Left lobe of liver (tissue), 2 donors: ENCODE data around the gene PDZK1. TPM values are rescaled to one million over a fixed set of nuclear protein-coding genes. Genes with fewer than 3 reads are reported as not detected.
"Not testable (repeated sequence)": the region's sequence is repeated elsewhere in the genome, so short reads cannot be mapped to it uniquely, and the experiment has no call there.

Experiments used
- ATAC-seq: fragments of 200-7000 bp; cut with Tn5 transposase; one replicate; pipeline ENCODE4 v1.9.1; 2020; ENCODE audit warnings: mild to moderate bottlenecking, moderate library complexity
- DNase-seq: peaks from one replicate; pipeline ENCODE4 v3.0.0-alpha.2; 2020; ENCODE audit warnings: low spot score
- total RNA-seq: library from RNA; stranded (reverse); gene quantifications from one replicate; pipeline ENCODE4 v1.2.1, GENCODE V29; 2021
- donor health status: DM: no; HTN: no; CAD: no; lungs with moderate emphysema.
- donor health status: DM: no; HTN: yes; CAD: no.

PDZK1 gene
- 76.0 TPM for total RNA-seq

DNA sequence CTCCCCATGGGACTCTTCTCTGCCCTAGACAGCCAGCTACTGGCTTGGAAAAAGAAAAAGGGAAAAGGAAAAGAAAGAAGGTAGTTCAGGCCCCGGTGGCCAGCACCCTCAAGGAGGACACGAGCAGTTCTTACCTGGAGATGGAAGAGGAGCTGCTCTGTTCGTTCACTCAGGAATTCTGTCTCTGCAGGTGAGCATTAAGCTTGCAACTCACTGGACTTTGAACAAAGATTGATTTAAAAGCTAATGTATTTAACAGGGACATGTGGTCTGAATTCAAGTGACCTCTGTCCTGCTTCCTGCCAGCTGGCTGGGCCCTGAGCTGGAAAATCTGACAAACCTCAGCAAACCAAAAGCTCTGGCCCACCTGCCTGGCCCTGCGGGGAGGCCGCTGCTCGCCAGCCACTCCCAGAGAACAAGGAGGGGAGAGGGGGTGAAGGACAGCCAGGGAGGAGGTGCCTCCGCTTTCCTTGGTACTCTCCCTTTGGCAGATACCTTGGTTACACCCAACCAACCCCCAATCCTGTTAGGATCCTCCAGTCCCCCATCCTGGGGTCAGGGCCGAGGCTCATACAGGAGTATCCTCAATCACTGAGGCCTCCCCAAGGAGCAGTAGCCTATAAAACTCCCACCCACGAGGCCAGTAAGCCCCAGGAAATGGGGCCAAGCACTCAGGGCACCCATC, at the start of gene PDZK1:
TSS of gene PDZK1 (minus strand) at position 186 of the 685 bp plus-strand sequence. CDS start 19,347 bp downstream, outside the sequence.
- peak; percentile 92 for DNase-seq
- ATAC-seq: peak; percentile 83

GRCh38 chr1:145751491-145752037, 44.4 kb upstream of the PDZK1 start:
- DNase-seq (no peak), ATAC-seq (no peak)

- DNase-seq (no peak), ATAC-seq (no peak)
Measured at GRCh38 chr1:145750426-145750825, 43.3 kb upstream of the PDZK1 start.

GRCh38 chr1:145747398-145748247, 40.5 kb upstream of the PDZK1 start:
- ATAC-seq (no peak), DNase-seq (no peak)

DNA sequence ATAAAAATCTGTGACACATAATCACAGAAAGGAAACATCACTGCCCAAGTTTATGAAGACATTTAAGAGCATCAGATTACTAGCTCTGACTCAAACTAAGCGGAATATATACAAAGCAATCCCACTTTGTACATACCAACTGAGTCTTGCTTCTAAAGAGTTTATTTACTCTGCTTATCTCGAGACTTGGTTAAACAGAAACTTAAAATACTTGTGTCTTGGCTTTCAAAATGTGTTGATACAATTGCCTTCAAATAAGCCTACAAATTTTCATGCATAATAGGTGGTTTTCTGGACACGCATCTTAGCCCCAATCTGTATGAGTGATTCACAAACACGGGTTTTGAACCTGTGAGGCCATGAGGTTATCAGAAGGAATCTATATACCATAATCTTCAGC, 33.1 kb upstream of the PDZK1 start:
- ATAC-seq: no peak
- DNase-seq: no peak

DNA sequence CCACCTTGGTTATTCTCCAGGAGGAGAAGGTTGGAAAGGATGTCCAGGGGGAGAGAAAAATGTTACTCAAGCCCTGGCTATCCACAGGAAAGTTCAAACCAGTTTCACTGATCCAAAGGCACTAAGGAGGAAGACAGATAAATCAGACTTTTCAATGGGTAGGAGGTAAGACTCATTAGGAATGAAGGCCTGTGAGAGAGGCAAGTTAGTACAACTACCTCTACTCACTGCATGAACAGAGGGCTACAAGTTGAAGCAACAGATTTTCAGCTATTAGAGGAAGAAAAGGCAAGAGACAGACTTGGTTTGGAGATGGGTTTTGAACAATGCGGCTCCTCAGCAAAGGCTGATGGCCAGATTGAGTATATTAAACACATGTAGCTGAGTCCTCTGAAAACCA, 29.0 kb upstream of the PDZK1 start:
- DNase-seq: no peak
- no peak for ATAC-seq

GRCh38 chr1:145730900-145731299, 23.7 kb upstream of the PDZK1 start:
- DNase-seq: no peak
- peak; percentile 8 for ATAC-seq

DNA sequence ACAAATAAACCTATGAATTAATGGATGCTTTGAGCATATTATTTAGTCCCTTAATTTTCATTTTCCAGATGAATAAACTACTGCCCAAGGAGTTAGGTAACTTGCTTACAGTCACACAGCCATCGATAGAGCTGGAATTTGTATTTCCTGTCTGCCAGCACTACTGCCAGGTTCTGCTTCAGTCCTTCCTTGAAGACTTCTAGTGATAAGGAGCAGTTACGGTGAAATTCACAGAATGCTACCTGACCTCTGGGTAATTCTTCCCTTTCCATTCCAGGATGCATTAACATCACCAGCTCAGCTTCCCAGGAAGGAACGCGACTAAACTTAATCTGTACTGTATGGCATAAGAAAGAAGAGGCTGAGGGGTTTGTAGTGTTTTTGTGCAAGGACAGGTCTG, 23.3 kb upstream of the PDZK1 start:
- no peak for DNase-seq
- peak; percentile 26 for ATAC-seq

DNA sequence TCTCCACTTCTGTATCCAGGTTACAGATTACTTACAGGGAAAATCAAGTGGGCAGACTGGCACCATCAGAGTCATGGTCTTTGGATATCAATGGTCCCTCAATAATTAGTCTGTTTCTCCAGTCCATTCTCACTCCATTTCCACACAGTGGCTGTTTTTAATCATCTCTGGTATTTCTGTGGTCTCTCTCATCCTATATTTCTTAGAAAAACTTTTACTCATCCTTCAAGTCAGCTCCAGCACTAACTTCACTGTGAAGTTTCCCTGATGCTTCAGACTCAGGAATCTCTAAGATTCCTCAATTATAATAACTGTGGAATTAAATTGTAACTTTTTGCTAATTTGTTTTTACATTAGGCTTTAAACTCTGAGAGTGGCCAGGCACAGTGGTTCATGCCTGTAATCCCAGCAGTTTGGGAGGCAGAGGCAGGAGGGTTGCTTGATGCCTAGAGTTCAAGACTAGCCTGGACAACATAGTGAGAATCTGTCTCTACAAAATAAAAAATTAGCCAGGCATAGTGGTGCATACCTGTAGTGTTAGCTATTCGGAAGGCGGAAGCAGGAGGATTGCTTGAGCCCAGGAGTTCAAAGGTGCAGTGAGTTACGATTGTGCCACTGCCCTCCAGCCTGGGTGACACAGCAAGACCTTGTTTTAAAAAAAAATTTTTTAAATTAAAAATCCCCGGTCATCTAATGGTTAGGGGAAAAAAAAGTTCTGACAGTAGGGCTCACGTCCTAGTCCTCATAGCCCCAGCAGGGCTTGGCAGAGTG, 22.7 kb upstream of the PDZK1 start:
- ATAC-seq (peak; percentile 98), DNase-seq (peak; percentile 56)

- ATAC-seq (no peak), DNase-seq (no peak)
Measured at GRCh38 chr1:145729196-145729595, 22.0 kb upstream of the PDZK1 start.

DNA sequence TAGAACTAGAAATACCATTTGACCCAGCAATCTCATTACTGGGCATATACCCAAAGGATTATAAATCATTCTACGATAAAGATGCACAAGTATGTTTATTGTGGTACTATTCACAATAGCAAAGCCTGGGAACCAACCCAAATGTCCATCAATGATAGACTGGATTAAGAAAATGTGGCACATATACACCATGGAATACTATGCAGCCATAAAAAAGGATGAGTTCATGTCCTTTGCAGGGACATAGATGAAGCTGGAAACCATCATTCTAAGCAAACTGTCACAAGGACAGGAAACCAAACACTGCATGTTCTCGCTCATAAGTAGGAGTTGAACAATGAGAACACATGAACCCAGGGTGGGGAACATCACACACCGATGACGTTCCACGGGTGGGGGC, 19.0 kb upstream of the PDZK1 start:
- DNase-seq, ATAC-seq: not testable (repeated sequence)

DNA sequence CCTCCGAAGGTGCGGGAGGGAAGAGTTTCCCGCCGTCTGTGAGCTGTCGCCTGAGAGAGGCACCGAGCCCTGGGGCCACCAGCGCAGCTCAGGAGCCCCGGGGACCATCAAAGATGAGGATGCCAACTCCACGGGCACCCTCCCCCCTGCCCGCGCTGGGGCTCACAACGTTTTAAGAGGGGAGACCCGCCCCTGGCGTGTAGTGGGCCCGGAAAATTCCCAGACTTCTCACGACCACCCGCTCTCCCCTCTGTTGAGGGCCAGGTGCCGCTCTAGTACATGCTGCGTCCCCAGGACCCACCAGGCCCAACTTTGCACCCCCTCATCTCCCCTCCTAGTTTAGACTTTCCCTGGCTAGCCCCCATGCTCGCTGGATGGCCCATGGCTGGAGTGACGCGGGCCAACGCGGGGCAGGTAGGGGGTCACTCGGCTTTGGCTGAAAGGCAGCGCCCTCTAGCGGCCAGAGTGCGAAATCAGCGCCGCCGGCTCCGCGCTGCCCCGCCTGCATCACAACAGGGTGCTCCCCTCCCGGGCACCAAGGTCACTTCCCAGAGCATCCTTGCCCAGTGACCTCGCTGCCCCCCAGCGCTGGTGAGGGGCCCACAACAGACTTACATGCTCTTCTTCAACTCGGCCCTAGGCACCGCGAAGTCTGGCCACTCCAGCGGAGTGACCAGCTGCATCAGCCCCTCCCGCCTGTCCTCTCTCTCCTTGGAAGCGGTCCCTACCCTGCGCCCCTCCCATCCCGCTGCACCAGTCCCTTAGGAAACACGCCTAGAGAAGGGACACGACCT, 13.9 kb upstream of the PDZK1 start:
- ATAC-seq (peak; percentile 99), DNase-seq (peak; percentile 73)

GRCh38 chr1:145720556-145720877, 13.3 kb upstream of the PDZK1 start:
- ATAC-seq (no peak), DNase-seq (no peak)

GRCh38 chr1:145719230-145720079, 12.3 kb upstream of the PDZK1 start, which contains the start of gene CD160:
CD160 (plus strand) TSS chr1:145719499; CDS start chr1:145728328, 8,829 bp downstream.
- DNase-seq: no peak
- ATAC-seq: no peak

- not testable (repeated sequence) for DNase-seq, ATAC-seq
Measured at GRCh38 chr1:145718465-145718864, 11.3 kb upstream of the PDZK1 start.

DNA sequence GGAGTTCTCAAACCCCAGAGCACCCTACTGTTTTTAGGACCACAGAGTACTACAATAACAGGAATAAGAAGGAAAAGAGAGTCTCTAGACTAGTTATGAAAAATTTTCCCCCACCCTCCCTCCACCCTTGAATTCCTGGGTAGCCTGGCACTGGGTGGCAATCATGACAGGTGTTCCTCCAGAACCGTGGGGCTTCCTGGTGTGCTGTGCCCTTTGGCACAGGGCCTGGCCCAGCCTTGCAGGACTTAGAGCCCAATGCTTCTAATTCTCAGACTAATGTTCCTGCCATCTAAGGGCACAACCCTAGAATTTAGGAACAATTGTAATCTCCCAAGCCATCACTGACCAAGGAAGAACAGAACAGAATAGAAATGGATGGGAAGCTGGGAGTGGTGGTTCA, 10.7 kb upstream of the PDZK1 start:
- ATAC-seq (no peak), DNase-seq (no peak)

DNA sequence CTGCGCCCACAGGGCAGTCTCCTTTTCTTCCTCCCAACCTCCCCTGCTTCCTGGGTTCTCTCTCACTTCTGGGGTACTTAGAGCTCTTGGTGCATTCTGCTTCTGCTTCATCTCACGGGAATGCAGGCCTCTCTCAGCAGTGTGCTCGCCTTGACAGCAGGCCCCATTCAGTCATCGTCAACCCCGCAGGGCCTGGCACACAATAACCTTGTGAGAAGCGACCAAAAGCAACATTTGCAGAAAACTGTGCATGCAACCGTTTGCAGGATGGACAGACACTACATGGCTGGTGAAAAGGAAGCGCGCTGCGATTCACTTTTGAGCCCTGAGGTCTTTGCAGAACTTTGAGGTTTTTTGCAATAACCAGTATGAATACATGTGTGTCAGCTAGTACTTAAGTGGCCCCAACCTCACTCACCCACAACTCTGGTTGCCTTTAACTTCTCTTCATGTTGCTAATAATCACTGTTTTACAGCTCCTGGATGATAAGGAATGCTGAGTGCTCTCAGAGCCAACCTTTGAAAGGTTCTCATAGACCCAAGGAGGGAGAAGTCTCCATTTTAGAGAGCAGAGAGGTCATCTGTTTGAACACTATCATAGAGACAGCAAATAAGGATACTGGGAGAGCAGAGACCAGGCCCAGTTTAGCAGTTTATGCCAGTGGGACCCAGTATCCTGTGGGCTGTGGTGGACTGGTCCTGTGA, 9.6 kb upstream of the PDZK1 start:
- ATAC-seq: no peak
- DNase-seq: no peak

GRCh38 chr1:145714524-145715111, 7.5 kb upstream of the PDZK1 start:
- DNase-seq: peak; percentile 86

More at GRCh38 chr1:145714524-145715111, 7.5 kb upstream of the PDZK1 start:
- peak; percentile 85 for ATAC-seq
